ENCODE measurements around the gene POLK.

DNA sequence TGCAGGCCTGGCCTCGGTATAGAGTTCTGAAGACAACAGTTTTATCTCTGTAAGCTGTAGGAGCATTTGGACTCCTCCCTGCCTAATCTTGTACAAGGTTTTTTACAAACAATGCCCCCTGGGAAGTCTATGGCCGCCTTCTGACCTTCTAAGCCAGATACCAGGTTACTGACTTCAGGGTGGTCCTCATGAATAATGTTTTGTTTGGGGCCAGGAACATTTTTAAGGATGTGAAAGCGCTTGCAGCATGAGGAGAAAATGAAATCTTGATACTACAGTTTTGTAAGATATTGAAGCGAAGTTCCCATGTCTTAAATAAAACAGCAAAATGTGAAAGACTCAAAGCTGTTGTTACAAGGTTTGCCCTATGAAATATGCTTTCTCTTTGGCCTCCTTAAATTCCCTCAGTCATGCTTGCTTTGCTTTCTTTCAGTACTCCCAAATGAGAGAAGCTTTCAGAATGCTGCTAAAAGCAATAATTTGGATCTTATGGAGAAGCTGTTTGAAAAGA, 104.7 kb downstream of the POLK start:
- TF ChIP-seq, protein P1, sequence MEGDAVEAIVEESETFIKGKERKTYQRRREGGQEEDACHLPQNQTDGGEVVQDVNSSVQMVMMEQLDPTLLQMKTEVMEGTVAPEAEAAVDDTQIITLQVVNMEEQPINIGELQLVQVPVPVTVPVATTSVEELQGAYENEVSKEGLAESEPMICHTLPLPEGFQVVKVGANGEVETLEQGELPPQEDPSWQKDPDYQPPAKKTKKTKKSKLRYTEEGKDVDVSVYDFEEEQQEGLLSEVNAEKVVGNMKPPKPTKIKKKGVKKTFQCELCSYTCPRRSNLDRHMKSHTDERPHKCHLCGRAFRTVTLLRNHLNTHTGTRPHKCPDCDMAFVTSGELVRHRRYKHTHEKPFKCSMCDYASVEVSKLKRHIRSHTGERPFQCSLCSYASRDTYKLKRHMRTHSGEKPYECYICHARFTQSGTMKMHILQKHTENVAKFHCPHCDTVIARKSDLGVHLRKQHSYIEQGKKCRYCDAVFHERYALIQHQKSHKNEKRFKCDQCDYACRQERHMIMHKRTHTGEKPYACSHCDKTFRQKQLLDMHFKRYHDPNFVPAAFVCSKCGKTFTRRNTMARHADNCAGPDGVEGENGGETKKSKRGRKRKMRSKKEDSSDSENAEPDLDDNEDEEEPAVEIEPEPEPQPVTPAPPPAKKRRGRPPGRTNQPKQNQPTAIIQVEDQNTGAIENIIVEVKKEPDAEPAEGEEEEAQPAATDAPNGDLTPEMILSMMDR (IDR thresholded peaks at IDR 0.05) = no peak
- TF ChIP-seq POLR2A (IDR thresholded peaks at IDR 0.05) = no peak

All from body of pancreas (tissue), 4 donors.